NB4 (cell line): ENCODE measurements around the gene NPAS2.

Experiments used
- DNase-seq: peaks from one replicate; pipeline ENCODE4 v3.0.0; 2010; ENCODE audit warnings: low read depth
- H3K4me3 ChIP-seq: one replicate; pipeline ENCODE4 v1.5.1; 2011; ENCODE audit warnings: mild to moderate bottlenecking, low read depth, low read length, moderate library complexity
- CTCF ChIP-seq: IDR thresholded peaks from one replicate; pipeline ENCODE4 v1.5.1; 2012; ENCODE audit warnings: low read depth, low read length
- MAX ChIP-seq: IDR thresholded peaks from 2 replicates; pipeline ENCODE4 v1.6.1; 2011; ENCODE audit warnings: low read depth, low read length
- MYC ChIP-seq: IDR thresholded peaks from 2 replicates; pipeline ENCODE4 v1.6.1; 2011; ENCODE audit warnings: low read depth, low read length
- POLR2A ChIP-seq: IDR thresholded peaks from 2 replicates; pipeline ENCODE4 v1.6.1; 2011; ENCODE audit warnings: mild to moderate bottlenecking; ENCODE audit not compliant: insufficient read length; ENCODE audit errors: extremely low read depth

The NPAS2 gene

DNA sequence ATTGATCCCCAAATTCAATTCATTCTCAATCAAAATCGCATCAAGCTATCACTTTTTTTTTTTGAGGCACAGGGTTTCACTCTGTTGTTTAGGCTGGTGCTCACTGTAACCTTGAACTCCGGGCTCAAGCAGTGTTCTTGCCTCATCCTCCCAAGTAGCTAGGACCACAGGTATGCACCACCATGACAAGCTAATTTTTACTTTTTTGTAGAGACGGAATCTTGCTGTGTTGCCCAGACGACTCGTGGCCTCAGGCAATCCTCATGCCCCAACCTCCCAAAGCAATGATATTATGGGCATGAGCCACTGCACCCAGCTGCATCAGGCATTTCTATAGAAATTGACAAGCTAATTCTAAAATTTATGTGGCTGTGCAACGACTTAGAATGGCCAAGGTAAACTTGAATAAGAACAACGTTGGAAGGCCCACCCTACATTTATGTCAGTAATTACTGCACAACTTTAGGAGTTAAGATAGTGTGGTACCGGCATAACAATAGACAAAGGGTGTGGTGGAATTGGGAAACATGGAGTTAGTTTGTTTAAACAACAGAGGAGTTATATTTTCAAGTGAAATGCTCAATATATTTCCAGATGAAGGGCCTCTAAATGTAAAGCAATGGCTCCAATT is 78.2 kb downstream of the NPAS2 start:
- no peak overlapping the region for H3K4me3 ChIP-seq
- no peak for TF ChIP-seq POLR2A
- no peak for TF ChIP-seq MAX
- no peak for TF ChIP-seq MYC
- no peak for TF ChIP-seq CTCF
- no peak for DNase-seq

DNA sequence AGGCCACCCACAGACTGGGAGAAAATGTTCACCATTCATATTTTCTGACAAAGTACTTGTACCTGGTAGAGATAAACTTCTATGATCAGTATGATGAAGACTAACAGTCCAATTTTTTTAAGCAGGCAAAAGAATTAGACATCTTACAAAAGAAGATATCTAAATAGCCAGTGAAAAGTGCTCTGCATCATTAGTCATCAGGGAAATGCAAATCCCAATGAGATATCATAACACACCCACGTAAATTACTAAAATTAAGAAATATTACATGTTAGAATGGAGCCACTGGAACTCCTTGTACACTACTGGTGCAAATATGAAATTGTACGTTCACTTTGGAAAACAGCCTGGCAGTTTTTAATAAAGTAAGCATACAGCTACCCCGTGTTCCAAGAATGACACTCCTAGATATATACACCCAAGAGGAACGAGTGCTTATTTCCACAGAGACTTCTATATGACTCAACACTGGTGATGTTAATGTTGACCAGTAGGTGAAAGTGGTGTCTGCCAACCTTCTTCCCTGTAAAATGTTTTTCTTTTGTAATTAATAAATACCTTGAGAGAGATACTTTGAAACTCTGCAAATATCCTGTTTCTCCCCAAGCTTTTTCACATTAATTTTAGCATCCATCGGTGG is 80.3 kb downstream of the NPAS2 start:
- no peak for DNase-seq
- no peak for TF ChIP-seq MAX
- no peak for TF ChIP-seq POLR2A
- no peak for TF ChIP-seq MYC
- no peak for TF ChIP-seq CTCF

GRCh38 chr2:100902817-100903405 is 83.0 kb downstream of the NPAS2 start:
- H3K4me3 ChIP-seq = no peak overlapping the region
- TF ChIP-seq MAX = no peak
- TF ChIP-seq CTCF = no peak
- TF ChIP-seq POLR2A = no peak
- no peak for TF ChIP-seq MYC
- DNase-seq = peak; percentile 22

More for the DNA sequence above, 80.3 kb downstream of the NPAS2 start:
- H3K4me3 ChIP-seq = no peak overlapping the region

DNA sequence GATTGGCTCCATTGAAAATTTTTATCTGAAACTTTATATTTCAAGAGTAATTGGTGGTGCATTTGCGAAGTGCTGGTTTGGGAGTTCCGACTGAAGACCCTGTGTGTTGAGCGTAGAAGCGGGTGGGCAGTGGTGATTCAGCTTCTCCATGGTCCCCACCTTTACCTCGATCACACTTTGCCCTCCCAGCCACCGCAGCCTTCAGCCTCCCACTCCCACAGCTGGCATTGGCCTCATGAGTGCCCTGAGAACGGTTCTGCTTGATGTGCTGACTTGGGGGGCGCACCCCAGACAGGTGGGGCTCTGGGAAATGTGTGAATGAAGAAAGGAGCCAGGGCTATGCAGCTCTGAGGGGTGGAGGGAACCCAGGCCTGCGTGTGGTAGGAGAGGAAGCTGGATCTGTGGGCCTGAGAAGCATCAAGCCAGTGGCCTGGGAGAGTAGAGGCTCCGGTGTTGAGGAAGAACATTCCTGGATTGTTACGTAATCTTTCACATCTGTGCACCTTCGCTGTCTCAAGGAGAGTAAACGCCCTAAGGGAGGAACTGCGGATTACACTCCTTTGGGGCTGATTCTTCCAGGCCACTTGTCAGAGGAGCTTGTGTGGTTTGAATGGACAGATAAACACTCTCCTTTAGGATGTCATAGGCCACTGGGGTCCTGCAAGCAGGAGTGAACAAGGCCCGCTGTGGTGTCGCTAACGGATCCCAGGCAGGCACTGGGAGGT is 83.8 kb downstream of the NPAS2 start:
- DNase-seq = no peak
- H3K4me3 ChIP-seq = no peak overlapping the region
- TF ChIP-seq MYC (no peak), POLR2A (no peak), CTCF (no peak), MAX (no peak)

DNA sequence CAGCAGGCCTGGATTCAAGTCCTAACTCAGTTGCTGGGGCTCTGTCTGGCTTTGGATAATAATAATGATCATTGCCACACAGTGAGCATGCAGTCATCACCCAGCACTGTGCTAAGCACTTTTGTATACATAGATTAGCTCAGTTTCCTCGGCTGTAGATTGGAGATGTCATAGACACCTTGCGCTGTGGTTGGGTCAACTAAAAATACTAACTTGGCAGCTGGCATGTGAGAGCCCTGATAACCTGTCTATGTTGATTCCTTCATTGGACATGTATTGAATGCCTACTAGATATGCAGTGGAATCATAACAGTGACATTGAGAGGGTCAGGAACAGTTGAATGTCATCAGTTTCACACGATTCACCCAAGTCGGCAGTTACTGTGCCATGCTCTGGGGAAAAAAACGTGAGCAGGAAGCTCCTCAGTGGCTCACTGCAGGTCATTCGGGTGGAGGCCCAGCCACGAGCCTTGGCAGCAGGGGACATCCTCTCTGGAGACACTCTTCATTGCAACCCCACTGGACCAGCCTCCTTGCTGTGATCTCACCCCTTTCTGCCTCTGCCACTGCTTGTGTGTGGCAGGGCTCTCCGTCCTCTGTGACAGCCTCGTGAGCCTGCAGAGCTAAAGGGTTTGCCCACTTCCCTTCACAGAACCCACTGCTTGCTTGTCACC is 85.3 kb downstream of the NPAS2 start:
- H3K4me3 ChIP-seq = no peak overlapping the region
- no peak for DNase-seq
- TF ChIP-seq MAX (no peak), CTCF (no peak), POLR2A (no peak), MYC (no peak)
